ENCODE data around the gene SCNN1B. TPM values are rescaled to one million over a fixed set of nuclear protein-coding genes. Genes with fewer than 3 reads are reported as not detected.

SCNN1B gene
- total and polyA plus RNA-seq, 12 donors: 0.11 to 0.38 (median 0.22) TPM; not detected in 4

DNA sequence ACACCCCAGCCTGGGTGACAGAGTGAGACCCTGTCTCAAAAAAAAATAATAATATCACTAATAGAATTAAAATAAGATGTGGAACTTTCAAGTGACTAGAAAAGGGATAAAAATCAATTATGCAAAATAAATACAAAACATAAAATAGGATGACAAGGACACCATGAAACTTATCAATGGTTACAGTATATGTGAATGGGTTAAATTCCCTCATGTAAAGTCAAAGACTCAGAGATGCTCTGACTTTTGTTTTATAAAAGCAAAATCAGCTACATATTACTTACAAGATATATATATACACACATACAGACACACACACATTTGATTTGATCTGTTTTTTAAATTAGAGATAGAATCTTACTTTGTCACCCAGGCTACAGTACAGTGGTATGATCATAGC is 33.5 kb upstream of the SCNN1B start:
- Histone ChIP-seq H3K9me3 (peaks cover 0 to 11% (median 0%) of the 10 kb centered on the region in 11 donors), H3K4me3 (no peak overlapping the region), H3K4me1 (no peaks in the 10 kb centered on the region), H3K27ac (no peak overlapping the region), H3K27me3 (peaks cover 0 to 13% (median 3%) of the 10 kb centered on the region in 7 donors), H3K36me3 (no peaks in the 10 kb centered on the region)
- DNase-seq (no peak), ATAC-seq (no peak)
- intact Hi-C loops (cut with DNase I): no loop called here
- TF ChIP-seq, protein P1, sequence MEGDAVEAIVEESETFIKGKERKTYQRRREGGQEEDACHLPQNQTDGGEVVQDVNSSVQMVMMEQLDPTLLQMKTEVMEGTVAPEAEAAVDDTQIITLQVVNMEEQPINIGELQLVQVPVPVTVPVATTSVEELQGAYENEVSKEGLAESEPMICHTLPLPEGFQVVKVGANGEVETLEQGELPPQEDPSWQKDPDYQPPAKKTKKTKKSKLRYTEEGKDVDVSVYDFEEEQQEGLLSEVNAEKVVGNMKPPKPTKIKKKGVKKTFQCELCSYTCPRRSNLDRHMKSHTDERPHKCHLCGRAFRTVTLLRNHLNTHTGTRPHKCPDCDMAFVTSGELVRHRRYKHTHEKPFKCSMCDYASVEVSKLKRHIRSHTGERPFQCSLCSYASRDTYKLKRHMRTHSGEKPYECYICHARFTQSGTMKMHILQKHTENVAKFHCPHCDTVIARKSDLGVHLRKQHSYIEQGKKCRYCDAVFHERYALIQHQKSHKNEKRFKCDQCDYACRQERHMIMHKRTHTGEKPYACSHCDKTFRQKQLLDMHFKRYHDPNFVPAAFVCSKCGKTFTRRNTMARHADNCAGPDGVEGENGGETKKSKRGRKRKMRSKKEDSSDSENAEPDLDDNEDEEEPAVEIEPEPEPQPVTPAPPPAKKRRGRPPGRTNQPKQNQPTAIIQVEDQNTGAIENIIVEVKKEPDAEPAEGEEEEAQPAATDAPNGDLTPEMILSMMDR (IDR thresholded peaks at IDR 0.05): no peak

DNA sequence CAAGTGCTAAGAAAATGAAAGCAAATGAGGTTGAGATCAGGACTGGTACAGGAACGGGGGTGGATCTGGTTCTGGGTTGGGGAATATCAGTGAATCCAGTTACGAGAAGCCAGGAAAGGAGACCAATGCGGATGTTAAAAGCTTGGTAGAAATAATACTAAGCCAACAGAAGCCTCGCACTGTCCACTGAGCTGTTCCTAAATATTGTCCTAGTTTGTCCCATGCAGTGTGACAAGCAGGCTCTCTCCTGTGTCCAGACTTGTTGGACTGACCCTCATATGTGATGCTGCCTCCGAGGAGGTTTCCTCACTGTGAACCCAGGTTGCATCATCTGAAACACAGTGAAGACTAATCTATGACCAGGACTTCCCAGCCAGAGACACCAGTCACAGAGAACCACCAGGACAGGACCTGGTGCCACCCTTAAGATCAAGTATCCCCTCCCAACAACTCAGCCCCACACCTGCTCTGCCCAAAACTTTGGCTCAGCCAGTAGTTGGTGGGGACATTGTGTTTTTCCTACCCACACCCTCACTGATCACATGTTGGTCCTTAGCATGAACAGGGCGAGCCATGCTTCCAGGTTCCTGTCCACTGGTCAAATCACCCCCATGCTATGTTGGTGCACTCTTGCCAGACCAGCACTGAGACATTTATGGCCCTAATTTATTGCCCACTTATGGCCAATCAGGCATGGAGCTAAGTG is 32.7 kb upstream of the SCNN1B start:
- Histone ChIP-seq H3K9me3 (peaks cover 0 to 11% (median 0%) of the 10 kb centered on the region in 11 donors), H3K4me1 (no peaks in the 10 kb centered on the region), H3K36me3 (no peaks in the 10 kb centered on the region), H3K27ac (no peak overlapping the region), H3K27me3 (peaks cover 0 to 13% (median 3%) of the 10 kb centered on the region in 7 donors), H3K4me3 (no peak overlapping the region)
- DNase-seq (no peak), ATAC-seq (no peak)
- TF ChIP-seq, protein P1 (IDR thresholded peaks at IDR 0.05): no peak
- intact Hi-C loops (cut with DNase I): no loop called here
- 82 to 88% methylated on average over 6 of the region's 6 CpGs for WGBS, 2 donors

DNA sequence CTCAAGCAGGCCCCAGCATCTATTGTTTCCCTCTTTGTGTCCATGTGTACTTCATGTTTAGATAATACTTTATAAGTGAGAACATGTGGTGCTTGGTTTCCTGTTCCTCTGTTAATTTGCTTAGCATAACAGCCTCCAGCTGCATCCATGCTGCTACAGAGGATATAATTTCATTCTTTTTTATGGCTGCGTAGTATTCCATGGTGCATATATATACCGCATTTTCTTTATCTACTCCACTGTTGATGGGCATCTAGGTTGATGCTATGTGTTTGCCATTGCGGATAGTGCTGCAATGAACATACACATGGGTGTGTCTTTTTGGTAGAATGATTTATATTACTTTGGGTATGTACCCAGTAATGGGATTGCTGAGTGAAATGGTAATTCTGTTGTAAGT is 31.4 kb upstream of the SCNN1B start:
- 95 to 98% methylated on average over 3 of the region's 3 CpGs for WGBS, 2 donors
- Histone ChIP-seq H3K27ac (no peak overlapping the region), H3K36me3 (no peaks in the 10 kb centered on the region), H3K9me3 (peaks cover 0 to 5% (median 0%) of the 10 kb centered on the region in 11 donors), H3K4me3 (no peak overlapping the region), H3K27me3 (peaks cover 0 to 15% (median 9%) of the 10 kb centered on the region in 7 donors), H3K4me1 (no peaks in the 10 kb centered on the region)
- DNase-seq: no peak
- no peak for ATAC-seq
- TF ChIP-seq, protein P1 (IDR thresholded peaks at IDR 0.05): no peak
- intact Hi-C loops (cut with DNase I): no loop called here

DNA sequence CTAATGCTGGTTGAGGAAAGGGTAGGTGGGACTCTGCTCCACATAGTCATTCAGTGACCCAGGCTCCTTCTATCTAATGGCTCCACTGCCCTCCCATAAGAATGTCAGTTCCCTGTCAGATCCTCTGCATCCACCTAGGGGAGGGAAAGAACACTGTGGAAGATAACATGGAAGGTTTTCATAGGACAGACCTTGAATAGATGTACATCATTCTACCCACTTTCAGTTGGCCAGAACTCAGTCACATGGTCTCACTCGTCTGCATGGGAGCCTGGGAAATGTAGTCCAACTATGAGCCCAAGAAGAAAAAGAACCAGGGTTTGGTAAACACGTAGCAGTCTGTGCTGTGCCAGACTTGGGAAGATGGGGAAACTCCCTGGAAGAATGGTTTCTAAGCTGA is 27.1 kb upstream of the SCNN1B start:
- Histone ChIP-seq H3K9me3 (peaks cover 0 to 5% (median 0%) of the 10 kb centered on the region in 11 donors), H3K4me1 (no peaks in the 10 kb centered on the region), H3K36me3 (no peaks in the 10 kb centered on the region), H3K4me3 (no peak overlapping the region), H3K27me3 (peaks cover 0 to 33% (median 8%) of the 10 kb centered on the region in 7 donors), H3K27ac (no peak overlapping the region)
- no peak for DNase-seq
- ATAC-seq: no peak
- intact Hi-C loops (cut with DNase I): no loop called here
- TF ChIP-seq, protein P1 (IDR thresholded peaks at IDR 0.05): no peak
- WGBS, 2 donors: 37 to 43% methylated on average over 2 of the region's 2 CpGs

Data from heart right ventricle (tissue), 16 donors.